Testis (tissue), 2 donors: ENCODE measurements around the gene HBA2.

Experiments used
- POLR2A ChIP-seq: fragments of 450-650 bp; IDR thresholded peaks from one replicate; pipeline ENCODE4 v1.6.1; 2017; ENCODE audit warnings: antibody characterized with exemption, mild to moderate bottlenecking, moderate library complexity
- TF ChIP-seq, protein P1 (sequence below), 3 experiments: fragments of 450-650 bp in 2 of 3; fragments of 200-600 bp in 1 of 3; sonication (generic) in 1 of 3; IDR thresholded peaks; one replicate each; pipeline ENCODE4 v1.5.1; 2016 to 2019; ENCODE audit warnings: antibody characterized with exemption in 3 of 3, mild to moderate bottlenecking in 2 of 3, moderate library complexity in 1 of 3

DNA sequence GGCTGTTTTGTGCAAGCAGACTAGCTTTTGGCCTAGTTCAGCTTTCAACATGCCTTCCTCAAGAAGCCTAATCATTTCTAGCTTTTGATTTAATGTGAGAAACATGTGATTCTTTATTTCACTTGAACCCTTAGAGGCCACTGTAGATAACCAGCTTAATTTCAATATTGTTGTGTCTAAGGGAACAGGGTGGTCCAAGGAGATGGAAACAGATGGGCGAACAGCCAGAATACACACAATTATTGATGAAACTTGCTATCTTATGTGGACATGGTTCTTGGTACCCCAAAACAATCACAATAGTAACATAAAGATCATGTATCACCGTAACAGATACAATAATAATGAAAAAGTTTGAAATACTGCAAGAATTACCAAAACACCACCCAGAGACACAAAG, 39.0 kb upstream of the HBA2 start:
- no peak for TF ChIP-seq POLR2A
- TF ChIP-seq, protein P1, sequence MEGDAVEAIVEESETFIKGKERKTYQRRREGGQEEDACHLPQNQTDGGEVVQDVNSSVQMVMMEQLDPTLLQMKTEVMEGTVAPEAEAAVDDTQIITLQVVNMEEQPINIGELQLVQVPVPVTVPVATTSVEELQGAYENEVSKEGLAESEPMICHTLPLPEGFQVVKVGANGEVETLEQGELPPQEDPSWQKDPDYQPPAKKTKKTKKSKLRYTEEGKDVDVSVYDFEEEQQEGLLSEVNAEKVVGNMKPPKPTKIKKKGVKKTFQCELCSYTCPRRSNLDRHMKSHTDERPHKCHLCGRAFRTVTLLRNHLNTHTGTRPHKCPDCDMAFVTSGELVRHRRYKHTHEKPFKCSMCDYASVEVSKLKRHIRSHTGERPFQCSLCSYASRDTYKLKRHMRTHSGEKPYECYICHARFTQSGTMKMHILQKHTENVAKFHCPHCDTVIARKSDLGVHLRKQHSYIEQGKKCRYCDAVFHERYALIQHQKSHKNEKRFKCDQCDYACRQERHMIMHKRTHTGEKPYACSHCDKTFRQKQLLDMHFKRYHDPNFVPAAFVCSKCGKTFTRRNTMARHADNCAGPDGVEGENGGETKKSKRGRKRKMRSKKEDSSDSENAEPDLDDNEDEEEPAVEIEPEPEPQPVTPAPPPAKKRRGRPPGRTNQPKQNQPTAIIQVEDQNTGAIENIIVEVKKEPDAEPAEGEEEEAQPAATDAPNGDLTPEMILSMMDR (IDR thresholded peaks at IDR 0.05) = no peak
